ENCODE measurements around the gene RNF225.
"Not testable (repeated sequence)": the region's sequence is repeated elsewhere in the genome, so short reads cannot be mapped to it uniquely, and the experiment has no call there.

RNF225 gene

DNA sequence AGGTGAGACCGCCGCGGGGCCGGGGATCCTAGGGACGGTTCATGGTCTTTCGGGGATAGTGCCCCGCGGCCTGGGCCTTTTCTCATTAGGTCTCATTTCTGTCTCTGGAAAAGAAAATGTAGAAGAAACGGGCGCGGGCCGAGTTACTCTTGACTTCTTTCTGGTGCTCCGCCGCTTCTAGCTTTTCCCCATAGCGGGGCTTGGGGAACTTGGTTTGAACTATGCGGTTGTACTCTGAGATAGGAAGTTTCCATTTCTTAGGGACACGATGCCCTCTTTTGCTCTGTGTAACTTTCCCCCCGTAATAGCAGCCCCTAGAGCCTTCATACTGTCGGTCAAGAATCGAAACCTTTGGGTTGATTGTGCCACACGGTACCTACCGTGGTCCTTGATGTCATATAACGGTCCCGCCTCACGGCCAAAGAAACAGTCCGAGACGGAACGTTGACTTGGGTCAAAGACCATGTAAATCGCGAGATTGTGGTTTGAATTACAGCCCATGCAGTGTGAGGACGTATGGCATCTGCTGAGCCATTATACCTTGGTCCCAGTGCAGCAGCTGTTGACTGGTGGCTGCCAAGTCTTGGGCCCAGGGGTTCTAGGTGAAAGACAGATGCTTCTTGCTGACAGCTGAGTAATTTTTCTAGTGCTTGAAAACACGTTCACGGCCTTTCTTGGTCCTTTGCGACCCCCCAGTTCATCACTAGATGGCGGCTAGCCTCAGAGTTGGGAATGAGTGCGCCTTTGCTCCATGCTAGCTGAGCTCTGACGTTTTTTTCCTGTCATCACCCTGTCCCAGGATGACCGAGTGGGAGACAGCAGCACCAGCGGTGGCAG is 7.9 kb upstream of the RNF225 start:
- peak; percentile 53 for DNase-seq

DNA sequence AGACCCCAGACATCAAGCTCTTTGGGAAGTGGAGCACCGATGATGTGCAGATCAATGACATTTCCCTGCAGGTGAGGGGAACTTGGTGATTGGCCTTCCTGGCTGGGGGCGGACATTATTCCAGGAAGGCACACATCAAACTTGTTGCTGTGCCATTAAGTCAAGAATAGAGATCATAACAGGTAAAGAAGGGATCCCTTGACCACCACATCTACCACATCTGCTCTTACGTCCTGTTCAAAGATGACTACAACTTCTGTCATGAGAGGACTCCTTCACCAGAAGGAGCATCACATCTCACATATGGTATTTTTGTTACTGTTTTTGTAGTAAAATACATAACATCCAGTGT is 7.3 kb upstream of the RNF225 start:
- no peak for DNase-seq

DNA sequence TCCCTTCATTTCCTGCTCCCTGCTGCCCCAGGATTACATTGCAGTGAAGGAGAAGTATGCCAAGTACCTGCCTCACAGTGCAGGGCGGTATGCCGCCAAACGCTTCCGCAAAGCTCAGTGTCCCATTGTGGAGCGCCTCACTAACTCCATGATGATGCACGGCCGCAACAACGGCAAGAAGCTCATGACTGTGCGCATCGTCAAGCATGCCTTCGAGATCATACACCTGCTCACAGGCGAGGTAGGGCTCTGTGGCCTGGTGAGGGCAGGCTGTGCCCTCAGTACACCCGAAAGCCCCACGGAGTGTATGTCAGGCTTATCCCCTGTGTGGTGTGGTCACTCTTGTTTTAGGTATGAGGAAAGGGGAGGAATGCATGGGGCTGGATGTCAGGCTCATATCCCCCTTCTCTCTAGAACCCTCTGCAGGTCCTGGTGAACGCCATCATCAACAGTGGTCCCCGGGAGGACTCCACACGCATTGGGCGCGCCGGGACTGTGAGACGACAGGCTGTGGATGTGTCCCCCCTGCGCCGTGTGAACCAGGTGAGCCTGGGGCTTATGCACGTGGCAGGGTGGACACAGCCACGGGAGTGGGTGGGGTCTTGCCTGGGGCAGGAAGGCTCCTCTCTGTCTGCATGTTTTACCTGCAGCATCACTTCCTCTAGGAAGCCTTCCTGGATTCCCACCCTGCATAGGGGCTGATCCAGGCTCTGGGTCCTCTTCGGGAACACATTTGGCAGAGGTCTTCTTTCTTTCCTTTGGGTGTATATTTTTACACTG is 2.3 kb upstream of the RNF225 start:
- no peak for DNase-seq

DNA sequence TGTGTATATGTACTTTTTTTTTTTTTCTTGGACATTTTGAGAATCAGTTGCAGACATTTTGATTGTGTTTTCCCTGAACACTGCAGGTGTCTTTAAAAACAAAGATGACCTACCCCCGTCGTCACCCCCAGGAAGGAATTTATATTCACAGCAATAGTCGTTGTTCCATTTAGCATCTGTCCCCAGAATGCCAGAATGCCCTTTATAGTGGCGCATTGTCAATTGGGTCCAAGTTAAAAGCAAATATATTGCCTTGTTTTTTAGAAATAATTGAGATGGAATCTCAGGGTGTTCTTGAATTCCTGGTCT is 1.8 kb upstream of the RNF225 start:
- no peak for DNase-seq

DNA sequence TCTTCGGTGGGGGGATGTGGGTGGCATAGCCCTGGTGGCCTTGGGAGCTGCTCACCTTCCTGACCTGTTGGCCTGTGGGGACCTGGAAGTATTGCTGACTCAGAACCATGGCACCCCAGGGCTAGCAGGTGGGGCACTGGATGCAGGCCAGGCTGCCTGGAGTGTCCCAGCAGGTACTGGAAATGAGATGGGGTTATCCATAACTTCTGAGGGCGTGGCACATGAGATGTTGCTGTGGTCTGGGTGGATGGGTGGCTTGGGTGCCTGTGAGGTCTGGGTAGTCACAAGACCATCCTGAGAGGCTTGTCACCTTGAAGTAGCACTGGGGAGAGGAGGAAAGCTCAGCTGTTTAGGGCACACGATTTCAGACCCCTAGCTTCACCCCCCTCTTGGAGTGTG is 636 bp upstream of the RNF225 start:
- no peak for DNase-seq

DNA sequence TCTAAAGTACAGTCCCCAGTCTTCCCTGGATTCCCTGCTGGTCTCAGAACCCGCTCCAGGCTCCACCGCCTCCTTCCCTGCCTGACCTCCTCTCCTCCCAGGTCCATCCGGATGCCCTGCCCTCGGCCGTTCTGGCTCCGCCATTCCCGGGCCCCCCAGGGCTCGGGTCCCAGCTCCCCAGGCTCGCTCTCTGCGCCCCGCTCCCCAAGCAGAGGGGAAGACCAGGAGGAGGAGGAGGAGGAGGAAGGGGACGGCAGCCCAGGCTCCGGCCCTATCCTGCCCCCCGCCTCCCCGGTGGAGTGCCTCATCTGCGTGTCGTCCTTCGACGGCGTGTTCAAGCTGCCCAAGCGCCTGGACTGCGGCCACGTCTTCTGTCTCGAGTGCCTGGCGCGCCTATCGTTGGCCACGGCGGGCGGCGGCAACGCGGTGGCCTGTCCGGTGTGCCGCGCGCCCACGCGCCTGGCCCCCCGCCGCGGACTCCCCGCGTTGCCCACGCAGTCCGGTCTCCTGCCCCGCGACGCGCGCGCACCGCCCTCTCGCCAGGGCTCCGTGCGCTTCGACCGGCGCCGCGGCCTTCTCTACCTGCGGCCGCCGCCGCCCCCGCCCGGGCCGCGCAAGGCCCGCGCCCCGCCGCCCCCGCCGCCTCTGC is 647 bp downstream of the RNF225 start:
- DNase-seq, result no peak

DNA sequence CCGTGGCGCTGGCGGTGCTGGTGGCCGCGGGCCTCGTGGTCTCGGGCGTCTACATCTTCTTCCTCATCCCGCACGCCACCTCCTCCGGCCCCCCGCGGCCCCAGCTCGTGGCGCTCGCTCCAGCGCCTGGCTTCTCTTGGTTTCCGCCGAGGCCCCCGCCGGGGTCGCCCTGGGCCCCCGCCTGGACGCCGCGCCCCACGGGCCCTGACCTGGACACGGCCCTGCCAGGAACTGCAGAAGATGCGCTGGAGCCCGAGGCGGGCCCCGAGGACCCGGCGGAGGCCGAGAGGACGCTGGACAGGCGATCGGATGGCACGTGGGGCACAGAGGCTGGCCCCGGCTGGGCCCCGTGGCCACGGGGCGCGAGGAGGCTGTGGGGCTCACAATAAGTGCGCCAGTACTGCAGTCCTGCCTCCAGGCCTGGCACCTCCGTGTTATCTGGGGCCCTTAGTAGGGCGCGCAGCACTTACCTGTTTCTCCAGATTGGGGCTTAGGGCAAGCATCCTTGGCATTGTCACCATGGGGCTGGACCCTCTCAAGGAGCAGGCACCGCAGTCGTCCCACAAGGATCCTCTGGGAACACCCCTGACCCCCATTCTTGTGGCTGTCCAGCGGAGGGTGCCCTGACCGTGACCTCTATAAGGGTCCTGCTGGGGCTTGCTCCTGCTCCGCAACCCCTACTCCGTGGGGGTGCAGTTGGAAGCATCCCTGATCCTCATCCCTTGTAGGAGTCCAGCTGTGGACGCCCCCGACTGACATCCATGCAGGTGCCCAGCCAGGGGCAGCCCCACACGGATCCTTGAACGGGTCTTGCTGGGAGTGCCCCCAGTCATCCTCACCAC is 1.5 kb downstream of the RNF225 start:
- no peak for DNase-seq

DNA sequence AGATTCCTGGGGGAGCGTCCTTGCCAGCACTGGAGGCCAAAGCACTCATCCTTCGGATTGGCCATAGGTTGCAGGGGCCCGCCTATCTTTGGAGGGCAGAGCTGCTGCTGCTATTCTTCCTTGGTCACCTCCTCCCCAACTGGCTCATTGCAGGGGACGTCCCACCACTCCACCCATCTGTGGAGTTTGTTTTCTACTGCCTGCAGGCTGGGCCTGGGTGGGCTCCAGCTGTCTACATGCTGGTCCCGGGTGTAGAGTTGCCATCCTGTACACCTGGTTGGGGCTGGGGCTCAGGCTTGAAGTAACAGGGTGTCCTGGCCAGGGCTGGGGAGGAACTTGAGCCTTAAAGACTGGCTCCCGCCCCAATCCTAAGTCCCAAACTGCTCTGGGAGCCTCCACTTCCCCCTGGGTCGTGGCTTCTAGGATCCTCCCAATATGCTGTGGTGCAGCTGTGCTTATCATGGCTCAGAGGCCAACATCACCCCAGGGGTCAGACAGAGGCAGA is 2.1 kb downstream of the RNF225 start:
- no peak for DNase-seq

DNA sequence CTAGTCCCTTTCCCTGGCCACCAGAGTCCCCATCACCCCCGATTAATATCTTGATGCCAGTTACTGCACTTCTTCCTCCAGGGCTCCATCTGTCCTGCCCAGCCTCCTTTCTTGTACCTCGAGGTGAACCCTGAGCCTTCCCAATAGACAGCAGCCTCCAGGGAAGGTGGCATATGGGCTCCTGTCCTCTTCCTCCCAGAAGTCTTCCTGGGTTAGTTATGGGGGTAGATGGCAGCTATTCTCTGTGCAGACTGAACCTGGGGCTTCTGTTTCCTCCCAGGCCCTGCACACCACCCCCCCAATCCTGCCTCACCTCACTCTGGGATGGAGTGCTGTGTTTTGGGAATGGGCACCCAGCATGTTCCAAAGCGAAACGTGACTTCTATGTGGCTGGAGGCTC is 2.6 kb downstream of the RNF225 start:
- DNase-seq, result no peak

DNA sequence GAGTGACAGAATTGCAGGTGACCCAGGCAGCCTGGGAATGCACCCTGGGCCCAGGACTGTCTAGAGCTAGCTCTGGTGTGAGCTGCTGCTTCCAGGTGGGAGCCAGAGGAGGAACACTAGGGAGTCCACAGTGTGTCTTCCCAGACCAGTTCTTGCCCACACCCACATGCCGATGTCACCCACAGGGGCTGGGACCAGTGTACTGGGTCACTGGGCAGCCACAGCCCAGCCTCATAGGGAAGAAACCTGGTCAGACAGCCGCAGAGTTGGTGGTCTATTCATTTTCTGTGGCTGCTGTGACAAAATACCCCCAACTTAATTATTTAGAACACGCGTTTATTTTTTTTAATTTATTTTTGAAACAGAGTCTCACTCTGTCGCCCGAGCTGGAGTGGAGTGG is 3.1 kb downstream of the RNF225 start:
- DNase-seq, result no peak

DNA sequence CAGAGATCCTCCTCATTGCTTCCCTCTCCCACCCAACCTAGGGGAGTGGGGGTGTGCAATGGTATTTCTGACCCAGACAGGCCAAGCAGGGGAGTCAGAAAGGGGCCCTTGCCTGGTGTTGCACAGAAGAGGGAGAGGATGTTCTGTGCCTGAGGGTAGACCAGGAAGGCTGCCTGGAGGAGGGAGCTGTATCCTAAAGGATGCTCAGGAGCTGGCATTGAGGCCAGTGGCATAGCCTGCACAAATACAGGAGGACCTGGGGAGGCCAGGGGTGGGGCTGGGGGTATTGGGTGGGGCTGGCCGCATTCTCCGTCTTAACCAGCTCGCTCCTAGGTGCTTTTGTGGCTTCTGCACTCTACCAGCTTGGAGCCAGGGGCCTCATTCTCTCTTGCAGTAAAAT is 4.4 kb downstream of the RNF225 start:
- no peak for DNase-seq

DNA sequence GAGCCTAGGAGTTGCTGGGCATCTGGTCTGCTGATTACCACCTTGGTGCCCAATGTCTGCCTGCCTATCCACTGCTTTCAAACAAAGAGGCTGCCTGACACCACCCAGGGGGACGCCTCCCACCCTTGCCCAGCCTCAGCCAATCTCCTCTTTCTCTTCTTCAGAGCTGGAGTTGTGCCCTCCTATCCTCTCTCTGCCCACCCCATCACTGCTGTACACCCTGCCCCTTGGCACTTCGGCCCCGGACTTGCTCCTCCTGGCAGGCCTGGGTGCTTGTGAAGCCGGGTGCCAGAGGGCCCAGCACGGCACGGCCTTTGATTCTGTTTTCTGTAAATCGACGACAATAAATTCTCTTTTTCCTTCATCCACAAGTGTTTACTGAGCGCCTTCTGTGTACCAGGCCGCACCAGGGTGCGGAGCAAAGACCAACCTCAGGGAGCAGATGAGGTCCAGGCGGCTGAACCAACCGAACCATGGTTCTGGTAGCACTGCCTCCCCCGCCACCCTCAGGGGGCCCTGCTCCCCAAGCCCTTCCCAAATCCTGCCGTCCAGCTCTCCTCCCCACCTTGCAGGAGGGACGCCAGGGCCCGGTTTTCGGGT is 5.0 kb downstream of the RNF225 start:
- no peak for DNase-seq

DNA sequence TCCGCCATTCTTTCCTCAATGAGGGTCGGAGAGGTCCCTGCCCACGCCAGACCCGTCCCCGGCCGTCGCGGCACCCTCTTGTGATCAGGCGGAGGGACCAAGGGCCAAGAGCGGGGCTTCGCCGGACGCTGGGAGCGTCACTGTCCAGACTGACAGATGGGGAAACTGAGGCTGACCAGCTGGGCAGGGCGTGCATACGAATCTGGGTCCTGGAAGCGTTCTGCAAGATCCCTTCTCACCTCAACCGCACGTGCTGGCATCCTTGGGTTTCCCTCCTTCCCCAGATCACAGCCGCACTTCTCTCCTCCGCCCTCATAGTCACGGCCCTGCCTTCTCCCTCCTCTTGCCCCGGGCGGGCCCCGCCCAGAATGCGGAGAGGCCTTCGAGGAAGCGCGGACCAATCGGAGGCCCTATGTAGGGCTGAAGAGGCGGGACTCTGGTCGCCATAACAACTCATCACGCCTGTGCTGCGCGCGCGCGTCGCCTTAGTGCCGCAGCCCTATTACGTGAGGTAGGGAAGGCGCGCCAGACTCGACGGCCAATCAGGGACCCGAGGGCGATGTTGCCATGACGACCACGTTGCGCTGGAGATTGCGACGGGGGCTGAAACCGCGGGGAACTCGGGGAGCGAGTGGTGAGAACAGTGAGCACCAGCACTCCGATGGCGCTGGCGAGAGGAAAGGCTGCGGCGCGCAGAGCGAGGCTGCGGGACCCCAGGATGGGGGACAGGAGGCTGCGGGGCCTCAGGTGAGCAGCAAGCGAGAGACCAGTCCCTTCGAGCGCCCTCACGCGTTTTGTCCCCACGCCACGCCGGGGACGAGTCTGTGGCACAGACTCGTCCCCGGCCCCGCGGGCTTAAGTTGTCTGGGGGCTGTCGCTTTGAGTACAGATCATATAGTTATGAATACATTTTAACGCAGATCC is 5.7 kb downstream of the RNF225 start:
- peak; percentile 100 for DNase-seq

DNA sequence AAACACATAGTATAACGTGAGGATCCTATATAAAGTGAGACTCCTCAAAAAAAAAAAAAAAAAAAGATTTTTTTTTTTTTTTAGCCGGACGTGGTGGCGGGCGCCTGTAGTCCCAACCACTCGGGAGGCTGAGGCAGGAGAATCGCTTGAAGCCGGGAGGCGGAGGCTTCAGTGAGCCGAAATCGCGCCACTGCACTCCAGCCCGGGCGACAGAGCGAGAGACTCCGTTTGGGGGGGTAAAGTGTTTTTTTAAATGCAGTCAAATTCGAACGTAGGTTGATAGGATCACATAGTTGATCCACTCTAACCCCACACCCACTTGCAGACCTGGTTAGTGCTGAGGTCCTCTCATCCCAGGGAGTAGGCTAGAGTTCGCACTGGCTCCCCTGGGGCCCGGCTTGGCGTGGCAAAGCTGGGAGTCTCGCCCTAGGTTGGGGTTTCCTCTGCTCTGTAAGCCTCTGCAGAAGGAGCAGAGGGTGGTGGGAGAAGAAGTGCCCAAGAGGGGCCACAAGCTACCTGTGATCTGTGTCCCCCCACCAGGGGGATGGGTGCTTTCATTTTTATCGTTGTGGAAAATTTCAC is 6.5 kb downstream of the RNF225 start:
- no peak for DNase-seq

DNA sequence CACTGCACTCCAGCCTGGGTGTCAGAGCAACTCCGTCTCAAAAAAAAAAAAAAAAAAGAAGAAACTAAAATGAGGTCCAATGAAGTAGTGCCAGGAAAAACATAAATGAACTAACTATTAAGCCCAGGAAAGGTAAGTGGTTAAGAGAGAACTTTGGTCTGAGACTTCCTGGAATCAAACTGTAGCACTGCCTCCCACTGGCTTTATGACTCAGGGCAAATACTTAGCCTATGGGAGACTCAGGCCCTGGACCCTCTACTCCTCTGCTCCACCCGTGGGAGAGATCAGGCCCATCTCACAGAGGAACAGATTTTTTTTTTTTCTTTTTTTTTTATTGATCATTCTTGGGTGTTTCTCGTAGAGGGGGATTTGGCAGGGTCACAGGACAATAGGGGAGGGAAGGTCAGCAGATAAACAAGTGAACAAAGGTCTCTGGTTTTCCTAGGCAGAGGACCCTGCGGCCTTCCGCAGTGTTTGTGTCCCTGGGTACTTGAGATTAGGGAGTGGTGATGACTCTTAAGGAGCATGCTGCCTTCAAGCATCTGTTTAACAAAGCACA is 8.5 kb downstream of the RNF225 start:
- not testable (repeated sequence) for DNase-seq

DNA sequence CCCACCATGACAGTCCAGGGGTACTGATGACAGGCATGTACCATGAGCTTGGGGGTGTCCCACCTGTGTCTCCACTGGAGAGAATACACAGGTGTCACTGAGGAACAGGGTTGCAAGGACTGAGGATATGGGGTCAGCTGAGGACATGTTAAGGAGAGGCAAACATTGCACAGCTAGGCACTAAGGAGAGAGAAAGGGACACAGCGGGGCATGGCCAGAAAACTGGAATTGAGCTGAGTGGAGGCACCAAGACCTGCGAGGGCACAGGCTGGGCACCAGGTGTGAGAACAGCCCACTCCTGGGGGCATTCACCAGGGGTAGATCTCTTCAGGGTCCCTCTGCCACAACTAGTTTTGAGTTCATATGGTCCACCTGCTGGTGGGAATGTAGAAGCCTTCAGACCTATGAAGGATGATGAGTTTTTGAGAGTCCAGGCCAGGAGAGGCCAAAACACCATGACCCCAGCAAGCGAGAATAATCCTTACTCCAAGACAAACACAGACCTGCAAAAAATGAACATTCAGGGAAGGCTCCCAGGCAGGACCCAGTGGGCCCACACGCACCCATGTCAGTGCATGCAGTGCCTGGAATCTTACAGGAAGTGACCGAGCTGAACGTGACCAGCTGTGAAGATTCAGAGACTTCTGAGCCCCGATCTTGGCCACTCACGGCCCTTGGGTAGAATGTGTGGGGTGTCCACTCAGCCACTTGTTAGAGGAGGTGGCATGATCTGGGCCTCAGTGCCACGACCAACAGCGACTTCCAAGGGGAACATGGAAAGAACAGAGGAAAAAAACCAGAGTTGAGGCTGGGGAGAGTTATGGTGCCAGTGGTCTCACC is 11.6 kb downstream of the RNF225 start:
- DNase-seq, result no peak

DNA sequence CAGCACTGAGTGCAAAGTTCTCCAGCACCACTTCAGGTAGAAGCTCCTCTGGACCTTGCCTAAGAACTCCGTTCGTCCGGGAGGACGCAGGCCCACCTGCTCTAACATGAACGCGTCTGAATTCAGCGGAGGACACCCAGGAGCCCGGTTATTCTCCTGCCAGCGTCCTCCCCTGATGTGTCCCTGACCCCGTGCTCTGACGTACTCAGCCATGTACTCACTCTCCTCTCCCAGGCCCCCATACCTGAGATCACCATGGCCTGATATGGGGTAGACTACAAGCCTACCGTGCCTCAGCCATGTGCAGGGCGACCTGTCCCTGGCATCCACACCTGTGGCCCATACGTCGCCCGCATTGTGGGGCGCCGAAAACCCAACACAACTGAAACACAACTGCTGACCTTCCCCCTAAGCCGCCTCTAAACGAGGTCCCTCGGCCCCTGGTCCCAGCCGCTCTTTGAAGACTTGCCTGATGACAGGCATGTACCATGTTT is 12.2 kb downstream of the RNF225 start:
- DNase-seq, result peak; percentile 60

DNA sequence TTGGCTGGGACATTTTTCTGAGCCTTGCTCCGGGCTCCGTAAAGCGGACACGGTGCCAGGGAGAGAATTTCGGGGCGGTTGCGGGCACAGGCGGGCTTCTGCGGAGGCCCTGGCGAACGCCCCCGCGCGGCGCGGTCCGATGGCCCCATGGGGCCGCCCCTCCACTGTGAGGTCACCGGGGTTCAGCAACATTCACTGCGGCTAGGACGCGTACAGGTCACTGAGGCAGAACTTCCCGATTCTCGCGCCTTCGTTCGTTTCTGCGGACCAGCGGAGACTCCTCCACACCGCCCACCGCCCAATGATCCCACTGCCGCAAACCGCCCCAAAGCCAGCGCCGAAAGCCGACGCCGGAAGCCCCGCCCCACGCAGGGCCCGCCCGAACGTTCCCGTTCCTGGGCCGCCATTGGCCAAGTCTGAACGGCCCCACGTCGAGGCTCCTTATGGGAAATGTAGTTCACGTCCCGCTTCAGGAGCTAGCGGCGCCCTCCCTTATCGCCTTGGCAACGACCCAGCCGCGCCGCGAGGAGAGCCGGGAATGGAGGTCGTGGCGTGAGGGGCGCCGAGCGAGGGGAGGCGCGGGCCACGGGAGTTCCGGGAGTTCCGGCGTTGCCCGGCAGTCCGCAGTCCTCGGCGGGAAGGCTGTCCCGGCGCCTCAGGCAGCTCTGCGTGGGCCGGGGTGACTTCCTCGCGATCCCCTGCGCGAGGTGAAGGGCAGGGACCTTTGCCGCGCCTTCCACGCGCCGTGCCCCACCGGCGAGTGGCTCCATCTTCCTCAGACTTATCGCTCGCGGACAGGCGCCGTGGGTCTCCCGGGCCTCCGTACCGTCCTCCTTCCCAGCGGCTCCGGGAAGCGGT is 12.9 kb downstream of the RNF225 start, which contains the start of gene ZNF584:
ZNF584 (plus strand) TSS at position 498 of the 858 bp plus-strand sequence. CDS start 499 bp downstream, outside the sequence.
- DNase-seq, result peak; percentile 98
